ENCODE measurements around the gene WNT3A.

Gene WNT3A

GRCh38 chr1:227987181-227987580, 19.6 kb upstream of the WNT3A start:
- H4K20me1 ChIP-seq (ENCODE audit: insufficient read depth, low read length), result no peaks in the 10 kb centered on the region
- H3K79me2 ChIP-seq (ENCODE audit: low read length), result no peaks in the 10 kb centered on the region
- H3K27me3 ChIP-seq (ENCODE audit: low read depth, low read length), result peaks cover 15% of the 10 kb centered on the region
- no peaks in the 10 kb centered on the region for H3K4me1 ChIP-seq (ENCODE audit: low read length)
- no peak overlapping the region for H2AFZ ChIP-seq (ENCODE audit: low read depth, low read length)
- no peak overlapping the region for H3K4me2 ChIP-seq (ENCODE audit: low read length)
- no peaks in the 10 kb centered on the region for H3K36me3 ChIP-seq (replicated peaks; ENCODE audit: low read depth, low read length)
- no peaks in the 10 kb centered on the region for H3K9me3 ChIP-seq (ENCODE audit: insufficient read depth, low read length)
- no peak overlapping the region for H3K9ac ChIP-seq (ENCODE audit: low read length)
- H3K4me3 ChIP-seq (ENCODE audit: low read length), result no peak overlapping the region
- no peak for TF ChIP-seq CTCF (IDR thresholded peaks at IDR 0.05; ENCODE audit: low read depth, low read length)
- TF ChIP-seq EZH2phosphoT487 (IDR thresholded peaks at IDR 0.05; ENCODE audit: low read depth), result no peak
- H3K27ac ChIP-seq (ENCODE audit: low read length), result no peak overlapping the region

GRCh38 chr1:227994632-227995300, 12.0 kb upstream of the WNT3A start:
- no peak for TF ChIP-seq CTCF (IDR thresholded peaks at IDR 0.05; ENCODE audit: low read depth, low read length)
- TF ChIP-seq EZH2phosphoT487 (IDR thresholded peaks at IDR 0.05; ENCODE audit: low read depth), result no peak
- no peak overlapping the region for H3K9ac ChIP-seq (ENCODE audit: low read length)
- H3K4me1 ChIP-seq (ENCODE audit: low read length), result no peaks in the 10 kb centered on the region
- H3K36me3 ChIP-seq (replicated peaks; ENCODE audit: low read depth, low read length), result no peaks in the 10 kb centered on the region
- no peak overlapping the region for H3K27ac ChIP-seq (ENCODE audit: low read length)
- H4K20me1 ChIP-seq (ENCODE audit: insufficient read depth, low read length), result no peaks in the 10 kb centered on the region
- no peak overlapping the region for H3K4me3 ChIP-seq (ENCODE audit: low read length)
- no peak overlapping the region for H3K4me2 ChIP-seq (ENCODE audit: low read length)
- H3K27me3 ChIP-seq (ENCODE audit: low read depth, low read length), result peaks cover 26% of the 10 kb centered on the region; the same call in 1 of the 2 replicates
- H2AFZ ChIP-seq (ENCODE audit: low read depth, low read length), result no peak overlapping the region
- H3K79me2 ChIP-seq (ENCODE audit: low read length), result no peaks in the 10 kb centered on the region
- peaks cover 17% of the 10 kb centered on the region for H3K9me3 ChIP-seq (ENCODE audit: insufficient read depth, low read length)

GRCh38 chr1:227996187-227996950, 10.4 kb upstream of the WNT3A start:
- Histone ChIP-seq H3K9ac (ENCODE audit: low read length) (no peak overlapping the region), H3K4me1 (ENCODE audit: low read length) (no peaks in the 10 kb centered on the region), H3K4me3 (ENCODE audit: low read length) (no peak overlapping the region), H3K36me3 (replicated peaks; ENCODE audit: low read depth, low read length) (no peaks in the 10 kb centered on the region), H3K4me2 (ENCODE audit: low read length) (no peak overlapping the region), H3K9me3 (ENCODE audit: insufficient read depth, low read length) (peaks cover 17% of the 10 kb centered on the region), H4K20me1 (ENCODE audit: insufficient read depth, low read length) (no peaks in the 10 kb centered on the region), H2AFZ (ENCODE audit: low read depth, low read length) (no peak overlapping the region), H3K27me3 (ENCODE audit: low read depth, low read length) (peaks cover 25% of the 10 kb centered on the region; the same call in 1 of the 2 replicates), H3K79me2 (ENCODE audit: low read length) (no peaks in the 10 kb centered on the region), H3K27ac (ENCODE audit: low read length) (no peak overlapping the region)
- TF ChIP-seq EZH2phosphoT487 (IDR thresholded peaks at IDR 0.05; ENCODE audit: low read depth) (no peak), CTCF (IDR thresholded peaks at IDR 0.05; ENCODE audit: low read depth, low read length) (no peak)

GRCh38 chr1:227998374-227999055, 8.3 kb upstream of the WNT3A start:
- H3K27me3 ChIP-seq (ENCODE audit: low read depth, low read length), result peaks cover 22% of the 10 kb centered on the region; the same call in 1 of the 2 replicates
- no peak overlapping the region for H3K4me2 ChIP-seq (ENCODE audit: low read length)
- TF ChIP-seq CTCF (IDR thresholded peaks at IDR 0.05; ENCODE audit: low read depth, low read length) (no peak), EZH2phosphoT487 (IDR thresholded peaks at IDR 0.05; ENCODE audit: low read depth) (no peak)

More at GRCh38 chr1:227998374-227999055, 8.3 kb upstream of the WNT3A start:
- Histone ChIP-seq H3K4me1 (ENCODE audit: low read length) (no peaks in the 10 kb centered on the region), H2AFZ (ENCODE audit: low read depth, low read length) (no peak overlapping the region), H3K79me2 (ENCODE audit: low read length) (no peaks in the 10 kb centered on the region), H3K9ac (ENCODE audit: low read length) (no peak overlapping the region), H3K27ac (ENCODE audit: low read length) (no peak overlapping the region), H4K20me1 (ENCODE audit: insufficient read depth, low read length) (no peaks in the 10 kb centered on the region), H3K9me3 (ENCODE audit: insufficient read depth, low read length) (peaks cover 17% of the 10 kb centered on the region), H3K4me3 (ENCODE audit: low read length) (no peak overlapping the region), H3K36me3 (replicated peaks; ENCODE audit: low read depth, low read length) (no peaks in the 10 kb centered on the region)
